ENCODE results near the gene MERTK.
"Not testable (repeated sequence)": the region's sequence is repeated elsewhere in the genome, so short reads cannot be mapped to it uniquely, and the experiment has no call there.

The MERTK gene

DNA sequence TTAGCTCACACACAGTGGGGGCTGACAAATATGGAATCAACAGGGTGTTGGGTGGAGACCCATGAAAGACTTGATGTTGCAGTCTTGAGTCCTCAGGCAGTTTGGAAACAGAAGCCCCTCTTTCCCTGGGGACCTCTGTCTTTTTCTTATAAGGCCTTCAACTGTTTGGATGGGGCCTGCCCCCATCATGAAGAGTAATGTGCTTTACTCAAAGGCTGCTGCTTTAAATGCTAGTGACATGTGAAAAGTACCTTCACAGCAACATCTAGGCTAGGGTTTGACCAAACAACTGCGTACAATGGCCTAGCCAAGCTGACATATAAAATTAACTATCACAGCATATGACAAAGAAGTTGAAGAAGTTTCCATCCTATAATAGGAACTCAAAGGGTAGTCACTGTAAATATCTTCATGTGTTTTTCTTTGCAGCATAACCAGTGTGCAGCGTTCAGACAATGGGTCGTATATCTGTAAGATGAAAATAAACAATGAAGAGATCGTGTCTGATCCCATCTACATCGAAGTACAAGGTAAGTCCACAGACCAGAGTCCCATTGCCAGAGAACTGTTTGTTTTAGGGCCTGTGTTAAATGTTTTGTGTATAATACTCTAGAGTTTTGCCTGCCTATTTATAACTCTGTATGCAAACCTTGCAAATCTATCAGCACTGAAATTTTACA lies 46.3 kb downstream of the MERTK start:
- H3K27ac ChIP-seq: no peak overlapping the region
- DNase-seq (ENCODE audit: low read depth, low spot score): no peak

DNA sequence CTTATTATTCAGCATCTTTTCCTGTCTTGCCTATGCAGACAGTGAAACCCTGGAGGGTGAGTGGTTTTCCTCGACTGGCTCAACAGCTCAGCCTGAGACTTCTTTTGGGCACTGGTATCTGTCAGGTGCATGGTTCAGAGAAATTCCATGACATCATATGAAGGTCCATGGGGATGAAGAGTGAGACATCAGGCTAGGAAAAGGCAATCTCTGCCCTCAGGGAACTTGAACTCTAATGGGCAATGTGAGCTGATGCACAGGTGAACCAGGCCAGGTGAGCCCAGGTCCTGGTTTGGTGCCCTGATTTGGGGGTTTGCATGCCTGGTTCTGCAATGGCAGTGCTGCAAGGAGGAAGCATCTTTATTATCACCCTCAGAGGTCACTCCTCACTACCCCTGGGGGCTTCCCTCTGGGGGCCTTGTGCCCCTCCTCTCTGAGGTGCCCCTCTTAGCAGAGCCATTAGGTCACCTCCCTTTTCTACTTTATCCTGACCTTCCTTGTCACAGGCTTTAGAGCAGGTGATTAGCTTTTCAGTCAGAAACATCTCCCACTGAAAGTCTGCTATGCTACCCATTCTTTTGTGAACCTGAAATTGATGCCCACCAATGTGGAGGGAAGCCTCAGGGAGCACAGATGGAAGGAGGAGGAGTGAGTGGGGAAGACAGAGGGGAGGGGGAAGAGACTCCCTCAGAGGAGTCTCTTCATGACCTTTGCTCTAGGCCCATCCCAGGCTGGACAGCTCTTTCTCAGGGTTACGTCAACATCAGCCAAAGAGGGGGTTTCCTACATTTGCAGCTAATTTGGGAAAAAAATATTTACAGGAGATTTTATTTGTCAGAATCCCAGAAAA lies 47.3 kb downstream of the MERTK start:
- H3K27ac ChIP-seq: no peak overlapping the region
- DNase-seq (ENCODE audit: low read depth, low spot score): no peak

DNA sequence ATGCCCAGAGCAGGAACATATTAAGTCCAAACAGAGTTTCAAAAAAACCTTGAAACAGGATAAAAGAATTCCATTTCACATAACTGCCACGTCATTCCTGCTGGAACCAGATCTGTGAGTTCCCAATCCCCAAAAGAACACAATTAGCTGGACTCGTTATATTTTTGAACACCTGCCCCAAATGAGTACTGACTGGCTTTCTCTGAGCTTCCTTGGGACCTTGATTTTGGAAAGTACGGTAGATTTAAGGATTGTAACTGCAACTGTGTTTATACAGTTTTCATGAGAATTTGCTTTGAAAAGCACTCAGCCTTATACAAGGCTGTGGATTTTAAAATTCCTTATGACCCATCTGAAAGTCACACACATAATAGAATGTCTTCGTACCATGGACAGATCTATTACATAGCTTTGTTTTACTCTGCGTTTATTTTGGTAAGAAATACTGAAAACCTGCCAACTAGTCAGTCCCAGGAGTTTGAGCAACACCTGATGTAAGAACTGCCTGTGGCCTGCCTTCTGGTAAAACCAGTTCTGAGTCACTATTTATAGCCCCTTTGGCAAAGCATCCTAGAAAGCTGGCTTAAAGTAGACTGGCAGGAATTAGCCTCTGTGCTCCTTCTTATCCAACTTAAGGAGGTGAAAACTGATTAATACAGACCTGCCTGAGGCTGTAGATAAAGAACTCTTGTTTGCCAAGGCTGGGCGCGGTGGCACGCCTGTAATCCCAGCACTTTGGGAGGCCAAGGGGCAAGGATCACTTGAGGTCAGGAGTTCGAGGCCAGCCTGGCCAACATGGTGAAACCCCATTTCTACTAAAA lies 48.1 kb downstream of the MERTK start:
- DNase-seq (ENCODE audit: low read depth, low spot score): peak; percentile 92
- peak overlapping the region; percentile 24 for H3K27ac ChIP-seq

- H3K27ac ChIP-seq: peak overlapping the region; percentile 24
- no peak for DNase-seq (ENCODE audit: low read depth, low spot score)
These were observed 48.8 kb downstream of the MERTK start for GRCh38 chr2:111947219-111947618.

DNA sequence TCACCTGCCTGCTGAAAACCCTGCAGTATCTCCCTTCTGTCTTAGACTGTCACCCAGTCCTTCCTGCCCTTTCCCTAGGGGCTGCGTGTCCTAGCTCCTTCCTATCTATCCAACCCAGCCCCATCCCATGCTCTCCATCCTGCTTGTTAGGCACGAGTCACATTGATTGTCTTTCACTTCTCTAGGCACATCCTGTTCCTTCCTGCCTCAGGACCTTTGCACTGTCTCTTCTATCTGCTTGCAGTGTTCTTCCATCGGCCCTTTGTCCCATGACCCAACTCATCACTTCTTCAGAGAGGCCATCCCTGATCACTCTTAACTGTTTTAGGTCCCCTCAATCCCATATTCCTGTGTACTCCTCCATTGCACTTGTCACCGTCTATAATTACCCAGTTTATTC lies 50.4 kb downstream of the MERTK start:
- DNase-seq (ENCODE audit: low read depth, low spot score): no peak
- no peak overlapping the region for H3K27ac ChIP-seq

DNA sequence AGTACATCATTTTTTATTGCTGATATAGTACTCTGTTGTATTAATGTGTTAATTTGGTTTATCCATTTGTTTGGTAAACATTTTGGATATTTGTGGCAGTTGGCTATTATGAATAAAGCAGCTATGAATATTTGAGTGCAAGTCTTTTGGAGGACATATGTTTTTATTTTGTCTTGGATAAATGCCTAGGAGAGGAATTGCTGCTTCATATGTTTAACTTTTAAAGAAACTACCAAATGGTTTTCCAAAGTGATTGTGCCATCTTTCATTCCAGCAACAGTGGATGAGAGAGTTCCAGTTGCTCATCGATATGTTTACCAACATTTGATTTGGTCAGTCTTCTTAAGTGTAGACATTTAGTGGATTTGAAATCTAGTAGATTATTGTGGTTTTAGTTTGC lies 51.8 kb downstream of the MERTK start:
- DNase-seq (ENCODE audit: low read depth, low spot score): no peak
- H3K27ac ChIP-seq: no peak overlapping the region

- no peak for DNase-seq (ENCODE audit: low read depth, low spot score)
- no peak overlapping the region for H3K27ac ChIP-seq
These were observed 53.1 kb downstream of the MERTK start for GRCh38 chr2:111951486-111951885.

GRCh38 chr2:111952871-111953452 lies 54.6 kb downstream of the MERTK start:
- no peak for DNase-seq (ENCODE audit: low read depth, low spot score)
- no peak overlapping the region for H3K27ac ChIP-seq

DNA sequence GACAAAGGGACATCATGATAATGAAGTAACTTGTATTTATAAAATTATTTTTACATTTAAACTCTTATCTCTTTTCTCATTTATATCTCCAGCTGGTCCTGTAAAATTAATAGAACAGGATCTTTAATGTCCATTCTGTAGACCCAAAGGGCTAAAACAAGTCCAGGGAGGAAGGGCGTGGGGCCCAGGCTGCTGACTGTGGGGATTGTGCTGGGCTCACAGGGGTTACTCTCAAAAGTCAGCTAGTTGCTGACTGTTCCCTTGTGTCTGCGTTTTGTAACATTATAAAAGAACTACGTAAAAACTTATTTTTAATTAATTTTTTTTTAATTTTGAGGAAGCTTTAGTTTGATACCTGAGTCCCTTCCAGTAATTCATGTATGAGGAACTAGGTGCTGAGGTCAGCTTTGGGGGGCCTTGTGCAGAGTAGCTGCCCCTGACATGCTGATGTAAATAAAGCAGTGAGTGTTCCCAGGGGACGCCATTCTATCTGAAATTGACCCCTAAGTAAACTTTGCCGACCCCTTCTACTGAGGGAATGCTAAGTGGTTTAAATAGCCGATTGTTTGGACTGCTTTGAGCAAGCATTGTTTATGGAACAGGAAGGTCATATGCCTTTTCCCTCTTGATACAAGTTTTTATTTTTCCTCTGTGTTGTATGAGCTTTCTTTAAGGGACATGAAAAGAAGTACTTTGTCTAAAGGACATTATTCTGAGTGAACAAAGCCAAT lies 56.4 kb downstream of the MERTK start:
- no peak overlapping the region for H3K27ac ChIP-seq
- DNase-seq (ENCODE audit: low read depth, low spot score): no peak

GRCh38 chr2:111957872-111958354 lies 59.5 kb downstream of the MERTK start:
- H3K27ac ChIP-seq: no peak overlapping the region
- DNase-seq (ENCODE audit: low read depth, low spot score): no peak

- DNase-seq (ENCODE audit: low read depth, low spot score): no peak
- no peak overlapping the region for H3K27ac ChIP-seq
These were observed 60.5 kb downstream of the MERTK start for GRCh38 chr2:111958901-111959300.

DNA sequence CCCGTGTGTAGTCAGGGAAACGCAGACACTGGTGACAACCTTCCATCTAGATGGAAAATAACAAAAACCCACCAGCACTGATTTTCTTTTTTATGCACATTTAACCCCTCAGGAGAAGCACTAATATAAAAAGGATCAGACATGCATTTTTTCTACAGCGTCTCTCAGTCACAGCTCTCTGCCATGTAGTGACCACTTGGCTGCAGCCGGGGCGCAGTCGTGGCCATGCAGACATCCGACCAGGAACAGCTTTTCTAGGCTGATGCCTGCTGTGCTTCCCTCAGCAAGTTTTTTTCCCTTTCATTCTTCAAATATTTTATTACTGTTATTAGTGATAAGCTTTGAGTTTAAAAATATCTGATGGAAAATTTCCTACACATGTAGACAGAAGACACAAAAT lies 63.3 kb downstream of the MERTK start:
- no peak overlapping the region for H3K27ac ChIP-seq
- DNase-seq (ENCODE audit: low read depth, low spot score): no peak

- not testable (repeated sequence) for H3K27ac ChIP-seq; DNase-seq (ENCODE audit: low read depth, low spot score)
These were observed 64.7 kb downstream of the MERTK start for GRCh38 chr2:111963086-111963485.

GRCh38 chr2:111963508-111963907 lies 65.1 kb downstream of the MERTK start:
- DNase-seq (ENCODE audit: low read depth, low spot score); H3K27ac ChIP-seq: not testable (repeated sequence)

GRCh38 chr2:111965062-111965461 lies 66.7 kb downstream of the MERTK start:
- no peak overlapping the region for H3K27ac ChIP-seq
- no peak for DNase-seq (ENCODE audit: low read depth, low spot score)

DNA sequence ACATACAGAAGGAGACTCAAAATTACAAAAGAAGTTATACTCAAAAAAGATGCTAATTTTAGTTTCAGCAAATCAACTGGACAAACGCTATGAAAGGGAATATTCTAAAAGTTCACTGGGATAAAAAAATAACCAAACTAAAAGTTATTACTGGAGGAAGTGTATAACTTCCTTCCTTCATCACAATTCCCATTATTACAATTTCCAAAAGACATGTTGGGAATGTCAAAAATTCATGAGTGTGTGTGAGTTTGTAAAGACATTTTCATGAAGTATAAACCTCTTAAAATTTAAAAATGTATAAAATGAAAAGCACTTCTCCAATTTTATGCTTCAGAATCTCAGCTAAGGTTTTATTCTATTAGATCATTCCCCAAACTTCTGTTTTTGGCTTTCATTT lies 67.8 kb downstream of the MERTK start:
- no peak for DNase-seq (ENCODE audit: low read depth, low spot score)
- H3K27ac ChIP-seq: no peak overlapping the region

- H3K27ac ChIP-seq: no peak overlapping the region
- no peak for DNase-seq (ENCODE audit: low read depth, low spot score)
These were observed 68.6 kb downstream of the MERTK start for GRCh38 chr2:111967018-111967417.

GRCh38 chr2:111970453-111970852 lies 72.0 kb downstream of the MERTK start:
- DNase-seq (ENCODE audit: low read depth, low spot score): no peak
- no peak overlapping the region for H3K27ac ChIP-seq

GRCh38 chr2:111972955-111973565 lies 74.7 kb downstream of the MERTK start:
- no peak overlapping the region for H3K27ac ChIP-seq
- DNase-seq (ENCODE audit: low read depth, low spot score): no peak

All from epithelial cell of prostate (primary cell).